HEK293 (cell line): Measurements from ENCODE around the gene MYH6.

Experiments
- CTCF ChIA-PET: fragments of 350-600 bp; formaldehyde crosslinking; extraction: SDS; loops from one replicate; lab custom pipeline; 2021; ENCODE audit warnings: antibody characterized with exemption; lab: Yijun Ruan, JAX
- POLR2A ChIA-PET: fragments of 300-600 bp; formaldehyde crosslinking; extraction: SDS; loops from one replicate; lab custom pipeline; 2020; ENCODE audit warnings: antibody characterized with exemption, inconsistent platforms; lab: Yijun Ruan, JAX
- H3K27ac ChIP-seq: fragments of 200-500 bp; sonication (Bioruptor generic); 2 replicates; pipeline ENCODE4 v1.5.1; 2014; ENCODE audit warnings: low read depth, low read length, control low read depth, inconsistent platforms; ENCODE audit errors: extremely low read depth
- H3K36me3 ChIP-seq, 2 experiments: fragments of 200-500 bp in 1 of 2; sonication (Bioruptor generic) in 1 of 2; 1 replicate in 1 of 2; 2 replicates in 1 of 2; pipeline ENCODE4 v1.5.1; 2014 to 2017; ENCODE audit warnings: inconsistent platforms in 2 of 2, low read length in 2 of 2; ENCODE audit not compliant: control insufficient read depth in 2 of 2, insufficient read depth in 1 of 2
- H3K4me1 ChIP-seq: fragments of 200-500 bp; sonication (Bioruptor generic); 2 replicates; pipeline ENCODE4 v1.5.1; 2014; ENCODE audit warnings: mild to moderate bottlenecking, low read length, inconsistent platforms; ENCODE audit not compliant: control insufficient read depth, insufficient read depth
- H3K4me3 ChIP-seq: 2 replicates; pipeline ENCODE4 v1.5.1; 2011; ENCODE audit warnings: low read depth, mild to moderate bottlenecking, control low read depth, low read length, moderate library complexity
- H3K9me3 ChIP-seq: fragments of 200-500 bp; sonication (Bioruptor generic); 2 replicates; pipeline ENCODE4 v1.5.1; 2014; ENCODE audit warnings: low read depth, low read length, inconsistent platforms; ENCODE audit not compliant: control insufficient read depth, insufficient read depth
- FEZF1 ChIP-seq: fragments of 450-650 bp; formaldehyde crosslinking; IDR thresholded peaks from 2 replicates; pipeline ENCODE4 v1.5.1; 2016; ENCODE audit warnings: missing biosample characterization, missing genetic modification characterization
- GLIS2 ChIP-seq: fragments of 450-650 bp; formaldehyde crosslinking; IDR thresholded peaks from 2 replicates; pipeline ENCODE4 v1.5.1; 2016; ENCODE audit warnings: missing biosample characterization, missing genetic modification characterization
- HOXD13 ChIP-seq: sonication (generic); formaldehyde crosslinking; IDR thresholded peaks from 2 replicates; pipeline ENCODE4 v1.8.0; 2022; ENCODE audit warnings: missing genetic modification reagents, borderline replicate concordance
- KLF10 ChIP-seq: fragments of 450-650 bp; IDR thresholded peaks from 2 replicates; pipeline ENCODE4 v1.5.1; 2018; ENCODE audit warnings: missing biosample characterization, mild to moderate bottlenecking, missing genetic modification characterization
- MYNN ChIP-seq: fragments of 450-650 bp; formaldehyde crosslinking; IDR thresholded peaks from 2 replicates; pipeline ENCODE4 v1.5.1; 2016; ENCODE audit warnings: missing biosample characterization, missing genetic modification characterization, borderline replicate concordance
- MZF1 ChIP-seq: fragments of 450-650 bp; formaldehyde crosslinking; IDR thresholded peaks from 2 replicates; pipeline ENCODE4 v1.5.1; 2017; ENCODE audit warnings: missing biosample characterization, missing genetic modification characterization, borderline replicate concordance
- ZBTB21 ChIP-seq: fragments of 450-650 bp; formaldehyde crosslinking; IDR thresholded peaks from 2 replicates; pipeline ENCODE4 v1.5.1; 2017; ENCODE audit warnings: missing biosample characterization, missing genetic modification characterization
- ZFHX2 ChIP-seq: fragments of 450-650 bp; formaldehyde crosslinking; conservative IDR thresholded peaks from 2 replicates; pipeline ENCODE4 v1.5.1; 2016; ENCODE audit warnings: missing biosample characterization, missing genetic modification characterization
- ZFP3 ChIP-seq: fragments of 450-650 bp; formaldehyde crosslinking; IDR thresholded peaks from 2 replicates; pipeline ENCODE4 v1.5.1; 2016; ENCODE audit warnings: low read depth, missing biosample characterization, missing genetic modification characterization
- ZFP69B ChIP-seq: fragments of 450-650 bp; formaldehyde crosslinking; IDR thresholded peaks from 2 replicates; pipeline ENCODE4 v1.5.1; 2016; ENCODE audit warnings: missing biosample characterization, missing genetic modification characterization
- ZNF138 ChIP-seq: fragments of 450-650 bp; formaldehyde crosslinking; IDR thresholded peaks from 2 replicates; pipeline ENCODE4 v1.5.1; 2016; ENCODE audit warnings: missing biosample characterization, missing genetic modification characterization, borderline replicate concordance
- ZNF302 ChIP-seq: fragments of 450-650 bp; formaldehyde crosslinking; IDR thresholded peaks from 2 replicates; pipeline ENCODE4 v1.5.1; 2016; ENCODE audit warnings: missing biosample characterization, missing genetic modification characterization, low read depth
- ZNF311 ChIP-seq: fragments of 450-650 bp; formaldehyde crosslinking; IDR thresholded peaks from 2 replicates; pipeline ENCODE4 v1.5.1; 2017; ENCODE audit warnings: missing biosample characterization, missing genetic modification characterization, borderline replicate concordance
- ZNF48 ChIP-seq: fragments of 450-650 bp; formaldehyde crosslinking; IDR thresholded peaks from 2 replicates; pipeline ENCODE4 v1.5.1; 2016; ENCODE audit warnings: missing biosample characterization, missing genetic modification characterization
- ZNF501 ChIP-seq: fragments of 450-650 bp; formaldehyde crosslinking; IDR thresholded peaks from 2 replicates; pipeline ENCODE4 v1.5.1; 2016; ENCODE audit warnings: missing biosample characterization, missing genetic modification characterization
- ZNF621 ChIP-seq: fragments of 450-650 bp; formaldehyde crosslinking; IDR thresholded peaks from 2 replicates; pipeline ENCODE4 v1.5.1; 2017; ENCODE audit warnings: missing biosample characterization, missing genetic modification characterization
- ZNF626 ChIP-seq: fragments of 450-650 bp; sonication (Bioruptor Pico); formaldehyde crosslinking; IDR thresholded peaks from 2 replicates; pipeline ENCODE4 v1.5.1; 2018; ENCODE audit warnings: missing biosample characterization, missing genetic modification characterization, inconsistent platforms
- ZSCAN23 ChIP-seq: fragments of 450-650 bp; formaldehyde crosslinking; IDR thresholded peaks from 2 replicates; pipeline ENCODE4 v1.5.1; 2016; ENCODE audit warnings: missing biosample characterization, missing genetic modification characterization
- ZSCAN30 ChIP-seq: fragments of 450-650 bp; IDR thresholded peaks from 2 replicates; pipeline ENCODE4 v1.5.1; 2018; ENCODE audit warnings: missing biosample characterization, mild to moderate bottlenecking, missing genetic modification characterization, moderate library complexity
- TF ChIP-seq, protein P1 (sequence below): fragments of 450-650 bp; formaldehyde crosslinking; IDR thresholded peaks from 2 replicates; pipeline ENCODE4 v1.5.1; 2016; ENCODE audit warnings: missing biosample characterization, missing genetic modification characterization
- TF ChIP-seq, protein P2 (sequence below): fragments of 450-650 bp; formaldehyde crosslinking; IDR thresholded peaks from 2 replicates; pipeline ENCODE4 v1.5.1; 2016; ENCODE audit warnings: missing biosample characterization, missing genetic modification characterization
- TF ChIP-seq, protein P3 (sequence below): fragments of 450-650 bp; formaldehyde crosslinking; IDR thresholded peaks from 2 replicates; pipeline ENCODE4 v1.5.1; 2016; ENCODE audit warnings: missing biosample characterization, missing genetic modification characterization

Gene MYH6

DNA sequence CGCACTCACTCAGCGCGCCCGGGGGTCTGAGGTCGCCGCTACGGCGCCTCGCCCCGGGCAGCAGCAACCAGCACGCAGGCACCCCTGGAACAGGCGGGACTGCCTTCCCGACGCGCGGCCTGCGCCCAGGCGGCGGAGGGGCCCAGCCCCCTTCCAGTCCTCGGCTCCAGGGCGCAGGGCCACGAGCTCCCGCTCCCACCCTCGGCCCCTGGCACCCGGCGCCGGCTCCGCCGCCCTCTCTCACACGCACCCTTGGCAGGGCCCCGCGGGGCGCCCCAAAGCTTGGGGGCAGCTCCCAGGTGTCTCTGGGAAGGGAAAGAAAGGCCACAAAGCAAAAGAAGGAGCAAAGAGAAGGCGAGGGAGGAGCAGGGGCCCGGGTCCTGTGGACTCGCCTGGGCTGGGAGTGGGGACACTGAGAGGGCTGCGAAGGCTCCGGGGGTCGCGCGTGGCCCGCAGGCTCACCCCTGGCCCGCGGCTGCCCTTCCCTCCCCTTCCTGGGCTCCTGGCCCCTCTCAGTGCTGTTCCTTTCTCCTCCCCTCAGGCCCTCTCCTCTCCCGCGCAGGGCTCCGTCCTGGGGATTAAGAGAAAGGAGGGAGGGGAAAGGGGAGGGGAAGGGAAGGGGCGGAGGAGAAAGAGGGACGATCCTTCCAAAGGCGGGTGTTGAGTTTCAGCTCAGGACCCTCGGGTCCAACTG is 42.2 kb downstream of the MYH6 start (continued):
- TF ChIP-seq, protein P1, sequence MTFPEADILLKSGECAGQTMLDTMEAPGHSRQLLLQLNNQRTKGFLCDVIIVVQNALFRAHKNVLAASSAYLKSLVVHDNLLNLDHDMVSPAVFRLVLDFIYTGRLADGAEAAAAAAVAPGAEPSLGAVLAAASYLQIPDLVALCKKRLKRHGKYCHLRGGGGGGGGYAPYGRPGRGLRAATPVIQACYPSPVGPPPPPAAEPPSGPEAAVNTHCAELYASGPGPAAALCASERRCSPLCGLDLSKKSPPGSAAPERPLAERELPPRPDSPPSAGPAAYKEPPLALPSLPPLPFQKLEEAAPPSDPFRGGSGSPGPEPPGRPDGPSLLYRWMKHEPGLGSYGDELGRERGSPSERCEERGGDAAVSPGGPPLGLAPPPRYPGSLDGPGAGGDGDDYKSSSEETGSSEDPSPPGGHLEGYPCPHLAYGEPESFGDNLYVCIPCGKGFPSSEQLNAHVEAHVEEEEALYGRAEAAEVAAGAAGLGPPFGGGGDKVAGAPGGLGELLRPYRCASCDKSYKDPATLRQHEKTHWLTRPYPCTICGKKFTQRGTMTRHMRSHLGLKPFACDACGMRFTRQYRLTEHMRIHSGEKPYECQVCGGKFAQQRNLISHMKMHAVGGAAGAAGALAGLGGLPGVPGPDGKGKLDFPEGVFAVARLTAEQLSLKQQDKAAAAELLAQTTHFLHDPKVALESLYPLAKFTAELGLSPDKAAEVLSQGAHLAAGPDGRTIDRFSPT, result no peak
- TF ChIP-seq ZFP69B (tag by site-specific recombination) (no peak), FEZF1 (tag by site-specific recombination) (no peak), ZNF48 (tag by site-specific recombination) (no peak)

DNA sequence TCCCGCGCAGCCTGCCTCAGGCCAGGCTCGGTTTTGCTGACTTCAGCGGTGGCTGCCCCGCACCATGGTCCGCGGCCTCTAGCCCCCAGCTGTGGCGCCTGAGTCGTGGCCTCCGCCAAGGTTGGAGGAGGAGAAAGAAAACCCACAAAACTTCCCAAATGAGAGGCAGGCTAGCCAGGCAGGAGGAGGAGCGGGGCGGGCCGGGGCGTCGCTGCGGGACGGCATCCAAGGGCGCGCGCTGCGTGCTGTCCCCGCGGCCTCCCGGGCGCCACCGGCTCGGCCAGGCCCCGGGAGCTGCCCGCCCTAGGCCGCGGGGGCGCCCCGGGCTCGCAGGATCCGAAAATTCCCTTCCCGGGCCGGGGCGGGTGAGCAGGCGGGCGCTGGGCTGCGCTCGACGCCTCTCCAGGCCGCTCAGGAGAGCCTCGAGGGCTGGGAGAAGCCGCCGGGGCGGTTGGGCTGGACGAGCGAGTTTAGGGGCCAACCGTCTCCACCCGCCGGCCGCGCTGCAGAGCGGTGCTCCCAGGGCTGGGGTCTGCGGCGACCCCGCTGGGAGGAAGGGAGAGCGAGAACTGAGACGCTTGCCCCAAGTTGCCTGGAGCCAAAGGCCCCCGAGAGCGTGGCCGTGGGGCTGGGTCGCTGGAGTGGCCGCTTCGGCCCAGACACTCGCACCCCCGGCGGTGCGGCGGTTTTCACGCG is 42.9 kb downstream of the MYH6 start, which contains the start of gene EFS:
EFS (minus strand) TSS at position 137 of the 696 bp plus-strand sequence. CDS start 147 bp downstream, outside the sequence.
- Histone ChIP-seq H3K4me1 (no peaks in the 10 kb centered on the region), H3K4me3 (no peak within 1 kb of the TSS), H3K27ac (no peak within 1 kb of the TSS), H3K9me3 (no peaks in the 10 kb centered on the region), H3K36me3 (no peaks in the 10 kb centered on the region)
- CTCF ChIA-PET, result interaction anchor here (0.9 kb wide), 1 partner anchor 15 kb away, joined by 4 read pairs; no protein-coding TSS in a partner anchor
- TF ChIP-seq ZNF302 (tag by site-specific recombination) (no peak), ZNF311 (tag by site-specific recombination) (no peak), ZSCAN30 (tag by site-specific recombination) (no peak), ZBTB21 (no peak), ZNF138 (tag by site-specific recombination) (no peak), ZFHX2 (tag by site-specific recombination) (no peak), ZNF501 (tag by site-specific recombination) (no peak), HOXD13 (CRISPR knock-in tag) (no peak)
- TF ChIP-seq, protein P2, sequence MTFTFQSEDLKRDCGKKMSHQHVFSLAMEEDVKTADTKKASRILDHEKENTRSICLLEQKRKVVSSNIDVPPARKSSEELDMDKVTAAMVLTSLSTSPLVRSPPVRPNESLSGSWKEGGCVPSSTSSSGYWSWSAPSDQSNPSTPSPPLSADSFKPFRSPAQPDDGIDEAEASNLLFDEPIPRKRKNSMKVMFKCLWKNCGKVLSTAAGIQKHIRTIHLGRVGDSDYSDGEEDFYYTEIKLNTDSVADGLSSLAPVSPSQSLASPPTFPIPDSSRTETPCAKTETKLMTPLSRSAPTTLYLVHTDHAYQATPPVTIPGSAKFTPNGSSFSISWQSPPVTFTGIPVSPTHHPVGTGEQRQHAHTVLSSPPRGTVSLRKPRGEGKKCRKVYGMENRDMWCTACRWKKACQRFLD (tag by site-specific recombination), result no peak
- TF ChIP-seq, protein P1, result no peak
- POLR2A ChIA-PET, result no interaction called here

DNA sequence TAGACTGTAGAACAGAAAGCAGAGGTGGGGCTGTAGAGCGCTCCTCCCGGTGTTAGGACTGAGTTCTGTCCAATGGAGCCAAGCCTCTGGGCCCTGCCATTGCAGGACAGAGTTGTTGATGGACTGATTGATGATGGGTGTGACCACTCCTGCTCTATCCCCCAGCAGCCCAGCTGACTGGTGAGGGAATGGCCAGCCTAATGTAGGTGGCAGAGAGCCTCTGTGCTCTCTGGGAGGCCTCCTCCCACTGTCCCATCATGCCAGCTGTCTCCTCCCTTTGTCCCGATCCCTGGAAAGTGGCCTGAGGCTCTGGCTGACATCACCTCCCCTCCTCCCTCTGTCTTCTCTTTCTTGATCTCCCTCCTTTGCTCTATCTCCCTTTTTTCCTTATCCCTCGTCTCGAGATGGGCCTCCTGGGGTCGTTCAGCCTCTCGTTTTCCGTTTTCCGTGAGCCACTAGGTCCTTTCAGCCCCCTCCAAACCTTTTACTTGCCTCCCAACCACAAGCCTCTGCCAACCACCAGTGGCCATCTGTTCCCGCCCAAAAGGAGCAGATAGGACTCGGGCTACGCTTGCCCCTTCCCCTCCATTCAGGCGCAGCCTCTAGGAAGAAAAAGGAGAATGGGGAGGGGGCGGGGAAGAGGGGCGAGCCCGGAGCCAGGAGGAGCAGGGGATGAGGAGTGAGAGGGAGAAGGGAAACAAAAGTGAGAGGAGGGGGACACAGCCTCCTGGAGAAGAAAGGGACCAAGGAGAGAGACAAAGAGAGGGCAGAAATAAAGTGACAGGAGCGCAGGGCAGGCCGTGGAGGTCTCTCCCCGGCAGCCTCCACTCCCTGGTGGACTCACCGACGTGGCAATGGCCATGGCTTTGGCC is 43.7 kb downstream of the MYH6 start:
- Histone ChIP-seq H3K36me3 (no peaks in the 10 kb centered on the region), H3K4me1 (no peaks in the 10 kb centered on the region), H3K27ac (no peak overlapping the region), H3K4me3 (no peak overlapping the region), H3K9me3 (no peaks in the 10 kb centered on the region)
- ChIA-PET CTCF (interaction anchor here (0.7 to 2.2 kb wide), 2 partner anchors 16 to 72 kb away, joined by 3 to 10 read pairs; no protein-coding TSS in a partner anchor), POLR2A (no interaction called here)
- TF ChIP-seq MYNN (no peak), KLF10 (tag by site-specific recombination) (no peak), MZF1 (no peak), GLIS2 (tag by site-specific recombination) (no peak), ZNF626 (tag by site-specific recombination) (no peak), ZFP3 (tag by site-specific recombination) (no peak), ZNF621 (tag by site-specific recombination) (no peak), ZSCAN23 (no peak)
- TF ChIP-seq, protein P3, sequence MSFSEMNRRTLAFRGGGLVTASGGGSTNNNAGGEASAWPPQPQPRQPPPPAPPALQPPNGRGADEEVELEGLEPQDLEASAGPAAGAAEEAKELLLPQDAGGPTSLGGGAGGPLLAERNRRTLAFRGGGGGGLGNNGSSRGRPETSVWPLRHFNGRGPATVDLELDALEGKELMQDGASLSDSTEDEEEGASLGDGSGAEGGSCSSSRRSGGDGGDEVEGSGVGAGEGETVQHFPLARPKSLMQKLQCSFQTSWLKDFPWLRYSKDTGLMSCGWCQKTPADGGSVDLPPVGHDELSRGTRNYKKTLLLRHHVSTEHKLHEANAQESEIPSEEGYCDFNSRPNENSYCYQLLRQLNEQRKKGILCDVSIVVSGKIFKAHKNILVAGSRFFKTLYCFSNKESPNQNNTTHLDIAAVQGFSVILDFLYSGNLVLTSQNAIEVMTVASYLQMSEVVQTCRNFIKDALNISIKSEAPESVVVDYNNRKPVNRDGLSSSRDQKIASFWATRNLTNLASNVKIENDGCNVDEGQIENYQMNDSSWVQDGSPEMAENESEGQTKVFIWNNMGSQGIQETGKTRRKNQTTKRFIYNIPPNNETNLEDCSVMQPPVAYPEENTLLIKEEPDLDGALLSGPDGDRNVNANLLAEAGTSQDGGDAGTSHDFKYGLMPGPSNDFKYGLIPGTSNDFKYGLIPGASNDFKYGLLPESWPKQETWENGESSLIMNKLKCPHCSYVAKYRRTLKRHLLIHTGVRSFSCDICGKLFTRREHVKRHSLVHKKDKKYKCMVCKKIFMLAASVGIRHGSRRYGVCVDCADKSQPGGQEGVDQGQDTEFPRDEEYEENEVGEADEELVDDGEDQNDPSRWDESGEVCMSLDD (tag by site-specific recombination), result no peak
